GM21576 (cell line): ENCODE results near the gene FHL3.

Source experiments
- ATAC-seq: cut with Tn5 transposase; IDR thresholded peaks from one replicate; pipeline ENCODE4 v1.9.1; 2021; ENCODE audit warnings: mild to moderate bottlenecking, moderate library complexity; ENCODE audit not compliant: unreplicated experiment

Gene FHL3

DNA sequence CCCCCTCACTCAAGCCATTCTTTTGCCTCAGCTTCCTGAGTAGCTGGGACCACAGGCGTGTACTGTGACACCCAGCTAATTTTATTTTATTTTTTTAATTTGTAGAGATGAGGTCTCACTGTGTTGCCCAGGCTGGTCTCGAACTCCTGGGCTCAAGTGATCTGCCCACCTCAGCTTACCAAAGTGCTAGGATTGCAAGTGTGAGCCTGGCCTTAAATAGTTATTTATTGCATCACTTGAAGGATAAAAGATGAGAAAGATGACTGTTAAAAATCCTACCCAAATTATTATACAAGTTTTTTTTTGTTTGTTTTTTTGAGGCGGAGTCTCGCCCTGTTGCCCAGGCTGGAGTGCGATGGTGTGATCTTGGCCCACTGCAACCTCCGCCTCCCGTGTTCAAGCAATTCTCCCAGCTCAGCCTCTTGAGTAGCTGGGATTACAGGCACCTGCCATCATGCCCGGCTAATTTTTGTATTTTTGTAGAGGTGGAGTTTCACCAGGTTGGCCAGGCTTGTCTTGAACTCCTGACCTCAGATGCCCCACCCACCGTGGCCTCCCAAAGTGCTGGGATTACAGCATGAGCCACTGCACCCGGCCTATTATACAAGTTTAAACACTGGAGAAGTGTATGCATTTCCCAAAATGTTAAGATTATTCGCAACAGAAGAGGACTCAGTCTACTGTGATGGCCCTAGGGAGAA is 9.6 kb upstream of the FHL3 start:
- ATAC-seq = no peak

DNA sequence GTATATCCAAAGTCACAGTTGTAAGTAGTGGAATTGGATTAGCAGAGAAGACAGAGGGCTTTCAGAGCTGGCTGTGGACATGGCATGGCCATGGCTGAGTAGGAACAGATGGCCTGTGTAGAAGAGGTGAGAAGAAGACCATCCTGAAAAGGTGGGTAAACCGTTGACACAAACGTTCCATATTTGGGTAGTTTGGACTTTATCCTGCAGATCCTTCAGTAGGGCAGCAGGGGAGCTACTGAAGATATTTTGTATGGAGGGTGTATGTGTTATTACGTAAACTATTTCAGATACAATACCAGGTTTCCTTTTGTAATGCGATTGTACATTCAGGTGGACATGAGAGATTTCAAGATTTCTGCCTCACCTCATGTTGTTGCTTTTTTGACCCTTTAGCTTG is 8.9 kb upstream of the FHL3 start:
- ATAC-seq = no peak

DNA sequence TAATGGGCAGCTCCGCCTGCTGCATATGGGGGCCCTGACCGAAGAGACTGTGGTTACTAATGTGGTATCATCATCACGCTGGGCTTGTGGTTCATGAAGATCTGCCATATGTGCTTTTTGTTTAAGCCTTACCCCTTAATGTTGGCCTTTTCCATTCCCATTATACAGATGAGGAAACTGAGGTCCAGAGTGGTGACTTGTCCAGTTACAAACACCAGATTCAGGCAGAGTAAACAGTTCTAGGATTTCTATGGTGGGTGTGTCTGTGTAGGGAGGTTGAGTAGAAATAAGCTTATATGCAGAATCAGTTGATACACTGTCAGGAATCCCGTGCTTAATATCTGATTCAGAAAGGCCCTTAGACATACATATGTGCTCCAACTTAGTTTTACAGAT is 7.9 kb upstream of the FHL3 start:
- no peak for ATAC-seq

DNA sequence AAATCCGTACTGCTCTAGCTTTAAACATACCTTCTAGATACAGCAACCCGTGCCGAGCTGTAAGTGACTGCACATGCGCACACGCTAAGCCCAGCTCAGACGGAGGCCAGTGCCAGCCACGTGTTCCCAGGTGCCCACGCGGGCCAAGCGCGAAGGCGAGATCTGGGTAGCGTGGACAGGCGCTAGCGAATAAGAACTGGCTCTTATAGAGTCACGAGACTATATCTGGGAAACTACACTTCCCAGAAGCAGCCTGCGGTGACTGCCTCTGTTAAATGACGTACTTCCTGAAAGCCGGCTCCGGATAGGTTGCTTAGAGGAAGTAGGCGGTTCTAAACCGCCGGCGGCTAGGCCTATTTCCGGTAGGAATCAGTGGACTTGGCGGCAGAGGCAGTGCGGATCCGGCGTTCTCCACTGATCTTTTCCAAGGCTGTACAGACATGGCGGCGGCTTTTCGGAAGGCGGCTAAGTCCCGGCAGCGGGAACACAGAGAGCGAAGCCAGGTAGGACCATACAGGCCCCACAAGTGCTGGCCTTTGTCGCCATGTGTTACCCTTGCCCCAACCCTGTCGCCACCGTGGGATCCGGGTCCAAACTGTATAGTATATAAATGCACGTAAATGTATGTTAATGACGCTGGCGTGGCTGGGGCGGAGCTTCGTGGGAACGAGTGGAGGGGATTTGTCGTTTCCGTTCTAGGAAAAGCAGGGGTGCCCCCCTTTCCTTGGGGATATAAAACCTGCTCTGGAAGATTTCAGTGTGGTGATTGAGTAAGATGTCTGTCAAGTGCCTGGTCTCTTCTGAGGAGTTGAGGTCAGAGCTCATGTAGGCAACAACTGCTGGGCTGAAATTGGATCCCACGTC is 7.3 kb upstream of the FHL3 start, which contains the start of gene UTP11:
Gene UTP11 (plus strand): TSS at position 372 of the 864 bp plus-strand sequence. CDS start 69 bp downstream, at position 441.
- peak; percentile 94 for ATAC-seq

DNA sequence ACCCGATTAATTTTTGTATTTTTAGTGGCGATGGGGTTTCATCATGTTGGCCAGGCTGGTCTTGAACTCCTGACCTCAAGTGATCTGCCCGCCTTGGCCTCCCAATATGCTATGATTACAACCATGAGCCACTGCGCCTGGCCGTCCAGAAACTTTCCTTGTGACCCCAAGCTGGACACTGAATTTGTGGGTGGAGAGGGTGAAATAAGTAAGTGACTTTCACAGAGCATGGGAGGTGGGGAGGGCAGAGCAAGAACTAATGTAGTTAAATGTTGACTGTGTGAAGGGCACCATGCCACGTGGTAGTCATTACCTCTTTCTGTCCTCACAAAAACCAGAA is 4.5 kb upstream of the FHL3 start:
- ATAC-seq = no peak

DNA sequence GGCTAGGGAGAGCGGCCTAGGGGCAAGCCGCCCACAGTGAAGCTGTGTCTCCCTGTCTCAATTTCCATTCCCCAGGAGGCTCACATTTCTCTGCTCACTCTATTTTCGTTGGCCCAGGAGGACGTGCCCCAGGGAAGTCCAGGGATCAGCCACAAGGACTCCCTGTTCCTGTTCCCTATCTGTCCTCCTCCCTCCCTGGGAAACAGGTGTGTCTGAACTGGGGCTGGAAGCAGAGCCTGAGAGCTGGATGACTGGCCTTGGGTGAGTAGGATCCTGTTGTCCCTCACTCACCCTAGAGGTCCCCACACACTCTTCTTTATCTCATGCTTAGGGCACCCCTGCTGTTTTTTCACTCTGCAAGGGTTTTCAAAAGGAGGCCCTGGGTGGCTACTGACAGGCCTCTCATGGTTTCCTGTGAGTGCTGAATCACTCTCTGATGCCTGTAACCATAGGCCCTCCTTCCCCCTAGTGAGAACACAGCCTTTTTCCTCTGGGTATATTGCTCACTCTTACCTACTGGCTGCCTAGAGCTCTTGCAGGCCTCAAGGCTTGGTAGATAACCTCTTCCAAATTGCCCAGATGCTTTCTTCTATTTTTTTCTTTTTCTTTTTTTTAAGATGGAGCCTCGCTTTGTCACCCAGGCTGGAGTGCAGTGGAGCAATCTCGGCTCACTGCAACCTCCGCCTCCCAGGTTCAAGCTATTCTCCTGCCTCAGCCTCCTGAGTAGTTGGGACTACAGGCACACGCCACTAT is 4.0 kb upstream of the FHL3 start:
- ATAC-seq = no peak

DNA sequence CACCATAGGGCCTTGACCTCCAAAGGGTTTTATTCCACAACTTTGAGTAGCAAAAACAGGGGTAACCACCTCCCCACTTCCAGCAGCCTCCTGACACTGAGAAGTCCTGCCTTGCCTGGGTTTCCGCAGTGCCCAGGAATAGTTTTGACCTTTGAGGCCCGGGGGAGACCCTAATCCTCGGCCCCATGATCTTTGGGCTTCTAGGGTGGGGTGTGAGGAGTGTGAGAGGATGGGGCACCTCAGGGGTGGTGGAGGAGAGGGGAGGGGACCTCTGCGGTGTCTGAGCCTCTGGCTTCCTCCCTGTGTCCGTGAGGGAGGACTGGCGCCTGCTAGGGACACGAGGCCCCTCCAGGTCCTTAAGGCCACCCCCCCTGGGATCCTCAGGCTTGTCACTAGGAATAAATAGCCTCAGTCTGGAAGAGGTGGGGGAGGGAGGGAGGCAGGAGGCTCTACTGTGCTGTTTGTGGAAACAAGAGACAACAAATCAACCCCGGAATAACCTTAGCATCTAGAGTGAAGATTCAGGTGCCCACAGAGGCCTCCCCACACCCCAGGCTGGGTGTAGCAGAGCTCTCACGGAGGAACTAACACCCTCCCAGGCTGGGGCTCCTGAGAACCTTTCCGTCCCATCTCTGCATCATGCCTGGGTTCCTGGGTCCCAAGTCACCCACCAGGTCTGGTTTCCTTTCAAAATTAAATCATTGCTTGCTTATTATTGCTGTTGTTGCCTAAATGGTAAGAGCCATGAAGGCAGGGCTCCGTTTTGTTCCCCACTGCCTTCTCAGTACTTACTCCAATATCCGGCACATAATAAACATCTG is 904 bp upstream of the FHL3 start:
- no peak for ATAC-seq

DNA sequence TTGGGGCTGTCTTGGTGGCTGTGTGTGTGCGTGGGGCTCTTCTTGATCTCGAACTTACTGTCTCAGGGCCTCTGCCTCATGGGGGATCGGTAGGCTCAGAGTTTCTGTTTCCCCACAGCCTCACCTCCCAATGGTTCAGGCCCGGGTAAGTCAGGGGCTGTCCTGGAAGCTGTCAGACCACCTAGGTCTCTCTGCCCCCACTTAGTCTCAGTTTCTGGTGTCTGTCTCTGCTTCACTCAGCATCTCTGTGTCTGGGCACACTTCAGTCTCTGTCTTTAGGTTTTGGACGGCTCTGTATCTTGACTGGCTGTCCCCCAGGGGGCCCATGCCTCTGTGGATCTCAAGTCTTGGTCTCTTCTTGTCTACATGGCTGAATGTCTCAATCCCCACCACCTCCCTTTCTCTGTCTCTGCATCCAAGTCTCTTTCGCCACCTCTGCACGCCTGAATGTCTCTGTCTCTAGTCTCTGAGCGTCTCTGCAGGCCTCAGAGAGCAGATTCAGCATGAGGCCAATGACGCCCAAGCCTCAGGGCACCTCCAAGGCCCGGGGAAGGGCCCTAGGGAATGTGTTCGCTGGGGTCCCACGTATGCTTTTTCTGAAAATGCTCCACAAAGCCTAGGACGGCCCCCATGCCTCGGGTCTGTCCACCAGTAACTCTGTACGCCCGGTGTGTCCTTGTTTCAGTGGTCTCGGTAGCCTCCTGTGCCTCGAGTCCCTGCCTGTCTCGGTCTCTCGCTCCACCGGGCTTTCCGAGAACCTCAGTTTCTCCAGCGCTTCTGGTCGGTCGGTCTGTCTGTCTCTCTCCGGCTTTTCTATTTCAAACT is 818 bp downstream of the FHL3 start:
- ATAC-seq = no peak

DNA sequence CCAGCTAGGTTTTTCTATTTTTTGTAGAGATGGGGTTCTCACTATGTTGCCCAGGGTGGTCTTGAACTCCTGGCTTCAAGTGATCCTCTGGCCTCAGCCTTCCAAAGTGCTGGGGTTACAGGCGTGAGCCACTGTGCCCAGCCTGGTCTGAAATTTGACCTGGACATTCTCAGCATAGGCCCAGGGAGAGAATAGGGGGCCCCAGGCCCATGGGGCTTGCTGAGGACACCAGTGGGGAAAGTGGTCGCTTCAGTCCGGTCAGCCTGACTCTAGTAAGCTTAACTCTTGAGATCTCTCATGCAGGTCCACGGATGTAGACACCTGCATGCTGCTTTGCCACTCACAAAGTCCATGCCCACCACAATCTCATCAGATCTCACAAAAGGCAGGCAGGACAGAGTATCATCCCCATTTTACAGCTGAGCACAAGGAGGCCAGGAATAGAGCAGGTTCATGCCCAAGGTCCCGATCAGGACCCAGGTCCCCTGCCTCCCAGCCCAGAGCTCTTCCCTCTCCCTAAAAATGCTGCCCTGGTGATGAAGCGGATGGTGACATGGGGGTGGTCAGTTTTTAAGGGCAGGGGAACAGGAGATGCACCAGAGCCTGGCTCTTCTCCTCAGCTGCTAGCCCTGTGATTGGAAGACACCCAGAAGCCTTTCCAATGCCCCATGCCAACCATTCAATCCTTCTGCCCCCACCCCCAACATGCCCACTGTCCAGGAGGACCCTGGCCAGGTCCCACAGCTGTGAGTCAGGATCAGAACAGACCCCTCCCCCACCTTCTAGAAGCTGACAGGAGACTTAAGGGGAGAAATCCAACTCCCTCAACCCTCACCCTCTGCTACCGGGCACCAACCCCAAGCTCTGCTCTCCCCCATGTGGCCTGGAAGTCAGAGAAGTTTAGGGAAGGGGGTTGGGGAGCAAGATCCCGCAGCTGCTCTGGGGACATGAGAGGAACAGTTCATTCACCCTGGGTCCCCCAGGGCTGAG is 1.8 kb downstream of the FHL3 start:
- ATAC-seq = no peak

DNA sequence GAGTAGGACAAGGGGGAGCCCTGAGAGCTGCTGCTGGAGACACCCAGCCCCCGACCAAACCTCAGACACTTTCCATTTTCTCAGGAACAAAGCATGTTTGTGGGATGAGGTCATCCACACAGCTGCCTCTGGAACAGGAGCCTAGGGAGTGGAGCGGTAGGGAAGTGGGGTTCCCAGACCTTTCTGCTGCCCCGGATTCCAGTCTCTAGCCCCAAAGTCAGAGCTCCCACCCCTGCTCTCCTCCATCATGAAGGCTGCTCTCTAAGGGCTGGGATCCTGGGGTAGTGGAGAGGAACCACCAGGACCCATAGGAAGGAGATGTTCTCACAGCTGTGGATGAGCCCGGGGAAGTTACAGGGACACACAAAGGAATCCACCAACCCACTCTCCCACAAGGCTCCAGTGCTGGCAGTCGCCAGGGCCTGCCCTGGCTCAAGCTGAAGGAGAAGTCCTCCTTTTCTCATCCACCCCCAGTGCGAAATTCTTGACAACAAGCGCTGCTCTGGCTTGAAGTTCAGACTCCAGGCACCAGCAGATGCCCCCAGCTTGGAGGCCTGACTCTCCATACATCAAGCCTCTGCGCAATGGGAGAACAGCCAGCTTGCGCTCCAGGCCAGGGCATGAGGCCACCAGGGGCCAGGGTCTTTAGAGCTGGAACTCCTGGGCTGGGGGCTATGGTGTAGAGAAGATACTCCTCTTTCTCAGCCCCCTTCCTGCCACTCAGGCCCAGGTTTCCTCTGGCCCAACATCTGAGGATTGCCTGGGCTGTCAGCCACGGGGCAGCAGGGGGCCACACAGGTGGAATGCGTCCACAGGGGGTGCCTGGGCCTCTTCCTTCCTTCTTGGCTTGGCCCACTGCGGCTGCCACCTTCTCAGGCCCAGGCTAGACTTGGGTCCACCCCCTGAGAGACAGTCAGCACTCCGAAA is 4.5 kb downstream of the FHL3 start:
- ATAC-seq = no peak

DNA sequence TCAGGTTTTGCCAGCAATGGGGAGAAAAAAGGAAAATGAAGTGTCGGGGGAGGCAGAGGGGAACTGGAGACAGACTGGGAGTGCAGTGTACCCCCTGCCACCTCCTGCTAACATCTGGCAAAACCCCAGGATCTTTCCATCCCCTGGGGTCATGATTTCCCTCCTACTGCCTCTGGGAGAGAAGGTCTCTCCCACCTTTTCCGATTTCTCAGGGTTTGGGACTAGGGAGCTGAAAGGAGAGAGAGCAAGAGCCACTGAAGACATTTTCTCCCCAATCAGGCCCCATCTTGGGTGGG is 5.1 kb downstream of the FHL3 start:
- ATAC-seq = no peak

DNA sequence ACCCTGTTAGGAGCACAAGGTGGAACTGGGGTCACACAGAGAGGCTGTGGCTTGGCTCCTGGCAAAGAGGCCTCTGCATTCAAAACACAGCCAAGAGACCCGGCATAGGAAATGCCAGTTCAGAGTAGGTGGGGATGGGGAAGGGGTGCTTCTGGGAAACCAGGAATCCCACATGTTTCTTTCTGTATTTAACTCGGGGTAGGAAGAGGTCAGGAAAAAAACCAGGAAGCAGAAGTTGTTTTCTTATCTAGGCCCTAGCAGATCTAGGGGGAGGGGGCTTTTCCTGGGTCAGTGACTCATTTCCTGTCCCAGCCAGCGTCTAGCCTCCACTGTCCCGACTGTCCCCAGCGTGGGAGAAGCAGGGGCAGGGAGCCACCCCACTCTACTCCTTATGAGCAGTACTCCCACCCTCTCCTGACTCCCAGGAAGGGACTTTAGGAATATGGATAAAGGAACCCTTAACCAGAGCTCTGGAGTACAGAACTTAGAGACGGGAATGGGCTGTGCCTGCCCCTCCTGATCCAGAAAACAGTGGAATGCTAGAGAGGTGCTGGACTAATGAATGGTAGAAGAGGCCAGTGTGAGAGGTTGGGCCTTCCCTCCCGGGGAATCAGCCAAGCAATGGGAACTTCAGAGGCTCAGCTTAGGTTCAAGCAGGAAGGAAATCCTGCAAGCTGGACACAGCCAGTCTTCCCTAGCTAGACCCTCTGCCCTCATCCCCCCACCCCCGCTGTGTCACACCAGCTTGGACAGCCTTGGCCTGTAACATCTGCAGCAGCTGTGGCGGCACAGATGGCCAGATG is 5.7 kb downstream of the FHL3 start:
- ATAC-seq = no peak

DNA sequence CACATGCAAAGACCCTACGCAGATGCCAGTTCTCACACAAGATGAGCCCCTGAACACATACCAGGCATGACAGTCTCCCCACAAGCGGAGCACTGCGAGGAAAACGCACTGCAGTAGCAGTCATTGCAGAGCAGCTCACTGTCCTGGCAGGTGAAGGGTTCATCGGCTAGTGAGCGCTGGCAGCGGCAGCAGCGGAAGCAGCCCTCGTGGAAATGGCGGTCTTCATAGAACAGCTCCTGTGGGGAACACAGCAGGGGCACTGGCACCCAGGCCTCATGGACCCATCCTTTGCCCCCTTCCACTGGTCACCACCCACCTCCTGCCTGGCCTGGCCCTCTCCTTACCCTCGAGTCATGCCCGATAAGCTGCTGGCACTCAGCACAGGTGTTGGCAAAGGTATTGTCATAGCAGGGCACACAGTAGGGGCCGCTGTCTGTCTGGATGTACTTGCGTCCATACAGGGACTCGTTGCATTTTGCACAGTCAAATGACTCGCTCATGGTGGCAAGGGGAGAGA is 6.3 kb downstream of the FHL3 start:
- ATAC-seq = no peak

DNA sequence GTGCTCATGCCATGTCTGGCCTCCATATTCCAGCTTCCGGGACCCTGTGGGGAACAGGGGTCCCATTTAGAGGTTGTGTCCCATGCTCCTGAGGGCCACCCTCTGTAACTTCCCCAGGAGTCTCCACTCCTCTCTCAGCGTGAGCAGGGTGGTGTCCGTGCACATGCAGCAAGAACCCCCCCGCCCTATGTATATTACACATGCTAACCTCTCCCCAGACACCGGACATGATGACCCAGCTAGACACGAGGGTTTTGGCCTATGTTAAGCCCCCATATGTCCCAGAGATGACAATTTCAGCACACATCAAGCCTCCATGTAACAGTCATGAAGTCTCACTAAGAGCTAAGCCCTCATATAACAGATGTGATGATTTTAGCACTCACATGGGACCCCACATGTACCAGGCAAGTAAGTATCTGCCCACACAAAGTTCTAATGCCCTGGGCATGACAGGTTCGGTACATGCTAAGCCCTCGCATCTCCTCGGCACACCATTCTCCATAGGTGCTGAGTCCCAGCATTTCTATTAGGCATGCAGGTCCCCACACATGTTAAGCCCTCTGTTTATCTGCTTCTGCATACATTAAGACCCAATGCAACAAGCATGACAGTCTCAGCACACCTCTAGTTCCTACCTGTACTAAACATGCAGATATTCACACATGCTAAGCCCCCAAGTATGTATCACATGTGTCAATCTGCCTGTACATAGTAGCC is 7.1 kb downstream of the FHL3 start:
- ATAC-seq = no peak

DNA sequence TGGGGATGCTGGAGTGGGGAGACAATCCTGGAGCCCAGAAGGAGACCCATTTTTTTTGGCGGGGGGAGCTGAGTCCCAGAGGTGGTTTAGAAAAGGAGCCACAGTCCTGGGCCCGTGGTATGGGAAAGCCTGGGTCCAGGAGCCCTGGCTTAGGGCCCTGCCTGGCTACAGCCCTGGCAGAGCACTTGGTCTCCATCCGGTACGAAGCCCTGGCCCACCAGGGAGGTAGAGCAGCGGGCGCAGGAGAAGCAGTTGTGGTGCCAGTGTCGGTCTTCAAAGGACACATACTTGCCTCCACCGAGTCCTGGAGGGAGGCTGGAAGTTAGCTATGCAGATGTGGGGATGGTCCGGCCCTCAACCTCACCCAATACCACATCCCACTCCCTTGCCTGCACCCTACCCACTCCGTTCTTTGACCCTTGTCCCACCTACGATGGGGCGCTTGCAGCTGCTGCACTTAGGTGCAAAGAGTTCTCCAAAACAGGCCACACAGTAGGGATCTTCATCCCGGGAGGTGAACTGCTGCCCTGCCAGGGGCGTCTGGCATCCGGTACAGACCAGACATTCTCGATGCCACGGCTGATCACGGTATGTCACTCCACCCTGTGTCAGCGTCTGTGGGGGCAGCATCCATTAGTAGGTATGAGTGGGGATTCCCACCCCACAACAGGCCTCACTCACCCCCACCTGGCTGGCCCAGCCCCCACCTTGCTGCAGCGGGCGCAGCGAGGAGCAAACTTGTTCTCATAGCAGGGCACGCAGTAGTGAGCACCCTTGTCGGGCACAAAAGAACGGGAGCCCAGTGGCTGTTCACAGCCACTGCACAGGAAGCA is 7.8 kb downstream of the FHL3 start:
- ATAC-seq = no peak
